ENCODE data around the gene PNPLA6.

The PNPLA6 gene

GRCh38 chr19:7602240-7602934 lies 66.9 kb downstream of the PNPLA6 start:
- DNase-seq (ENCODE audit: low read depth): no peak

- no peak for DNase-seq (ENCODE audit: low read depth)
Measured at GRCh38 chr19:7602935-7603497, 67.5 kb downstream of the PNPLA6 start.

DNA sequence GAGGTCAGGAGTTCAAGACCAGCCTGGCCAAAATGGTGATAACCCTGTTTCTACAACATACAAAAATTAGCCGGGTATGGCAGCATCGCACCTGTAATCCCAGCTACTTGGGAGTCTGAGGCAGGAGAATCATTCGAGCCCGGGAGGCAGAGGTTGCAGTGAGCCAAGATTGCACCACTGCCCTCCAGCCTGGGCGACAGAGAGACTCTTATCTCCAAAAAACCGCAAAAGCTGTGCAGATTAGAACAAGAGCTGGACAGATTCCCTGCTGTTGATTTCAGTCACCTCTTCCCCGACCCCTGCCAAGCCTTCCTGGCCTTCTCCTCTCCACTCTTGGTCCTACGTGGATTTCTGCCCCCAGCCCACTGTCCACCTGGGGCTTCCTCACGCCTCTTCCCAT lies 68.4 kb downstream of the PNPLA6 start:
- DNase-seq (ENCODE audit: low read depth): no peak

DNA sequence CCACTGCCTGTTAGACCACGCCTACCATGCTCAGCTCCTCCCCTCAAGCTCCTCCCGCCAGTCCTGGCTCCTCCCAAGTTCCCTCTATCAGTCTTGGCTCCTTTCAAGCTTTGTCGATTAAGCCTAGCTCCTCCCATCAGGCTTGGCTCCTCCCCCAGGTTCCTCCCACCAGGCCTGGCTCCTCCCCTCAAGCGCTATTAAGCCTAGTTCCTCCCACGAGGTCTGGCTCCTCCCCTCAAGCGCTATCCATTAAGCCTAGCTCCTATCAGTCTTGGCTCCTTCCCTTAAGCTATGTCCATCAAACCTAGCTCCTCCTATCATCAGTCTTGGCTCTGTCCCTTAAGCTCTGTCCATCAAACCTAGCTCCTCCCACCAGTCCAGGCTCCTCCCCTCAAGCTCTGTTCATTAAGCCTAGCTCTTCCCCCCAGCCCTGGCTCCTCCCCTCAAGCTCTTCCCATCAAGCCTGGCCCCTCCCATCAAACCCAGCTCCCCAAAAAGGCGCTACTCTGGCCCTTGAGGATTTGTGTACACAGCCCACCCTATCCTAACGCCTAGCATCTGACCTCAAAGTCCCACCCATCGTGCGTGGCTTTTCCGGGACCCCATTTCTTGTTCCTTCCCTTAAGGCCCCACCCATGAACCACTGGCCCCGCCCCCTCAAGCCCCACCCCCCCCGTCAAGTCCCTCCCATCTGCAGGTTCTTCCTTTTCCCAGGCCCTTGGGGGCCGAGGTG lies 70.1 kb downstream of the PNPLA6 start:
- no peak for DNase-seq (ENCODE audit: low read depth)

- no peak for DNase-seq (ENCODE audit: low read depth)
Measured at GRCh38 chr19:7606289-7606688, 70.8 kb downstream of the PNPLA6 start.

DNA sequence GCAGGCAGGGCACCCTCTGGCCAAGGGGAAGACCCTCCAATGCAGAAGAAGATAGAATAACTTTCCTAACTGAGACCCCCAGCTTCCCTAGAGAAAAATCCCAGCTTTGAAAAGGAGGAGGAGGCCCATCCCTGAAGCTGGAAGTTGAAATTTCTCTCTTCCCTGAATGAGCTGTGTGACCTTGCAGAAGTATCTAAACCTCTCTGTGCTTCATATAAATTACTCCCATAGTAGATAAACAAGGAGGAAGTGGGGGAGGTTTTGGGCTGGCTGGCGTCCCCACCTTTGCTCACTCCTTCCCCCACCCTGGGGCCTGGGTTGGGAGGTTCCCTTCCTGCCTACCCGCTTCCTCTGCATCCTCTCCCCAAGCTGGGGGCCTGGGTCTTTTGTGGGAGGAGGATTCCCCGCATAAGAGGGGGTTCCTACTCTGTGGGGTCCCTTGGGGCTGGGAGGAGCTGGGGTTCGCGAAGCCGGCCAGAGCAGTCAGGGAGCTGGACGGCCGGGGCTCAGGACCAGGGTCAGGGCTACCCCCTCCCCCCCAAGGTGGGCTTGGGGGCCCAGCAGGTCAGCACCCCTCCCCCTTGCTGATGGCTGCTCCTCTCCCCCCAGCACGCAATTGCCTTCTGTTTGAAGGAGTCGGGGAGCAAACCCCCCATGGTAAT lies 71.8 kb downstream of the PNPLA6 start:
- no peak for DNase-seq (ENCODE audit: low read depth)

DNA sequence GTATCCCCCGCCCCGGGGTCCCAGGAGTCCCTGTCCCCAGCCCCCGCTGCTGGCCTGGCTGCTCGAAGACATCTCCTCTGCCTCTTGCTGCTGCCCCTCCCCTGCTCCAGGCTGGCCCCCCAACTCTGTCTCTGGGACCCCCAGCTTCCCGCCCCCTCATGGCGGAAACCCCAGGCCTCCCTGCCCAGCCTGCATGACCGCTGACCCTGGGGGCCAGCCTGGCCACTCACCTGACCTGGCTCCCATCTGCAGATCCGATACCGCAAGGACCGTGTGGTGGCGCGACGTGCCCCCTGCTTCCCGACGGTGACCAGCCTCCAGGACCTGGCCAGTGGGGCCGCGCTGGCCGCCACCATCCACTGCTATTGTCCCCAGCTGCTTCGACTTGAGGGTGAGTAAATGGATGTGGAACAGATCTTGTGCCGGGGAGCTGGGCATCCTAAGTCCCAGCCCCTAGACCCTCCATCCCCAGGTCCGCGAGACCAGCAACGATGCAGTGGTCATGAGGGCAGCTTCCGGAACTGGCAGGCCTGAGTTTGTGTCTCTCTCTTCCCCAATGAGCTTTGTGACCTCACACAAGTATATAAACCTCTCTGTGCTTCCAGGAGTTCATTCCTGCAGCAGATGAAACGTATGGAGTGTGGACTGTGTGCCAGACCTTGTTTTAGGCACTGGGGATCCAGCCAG lies 72.5 kb downstream of the PNPLA6 start:
- no peak for DNase-seq (ENCODE audit: low read depth)

DNA sequence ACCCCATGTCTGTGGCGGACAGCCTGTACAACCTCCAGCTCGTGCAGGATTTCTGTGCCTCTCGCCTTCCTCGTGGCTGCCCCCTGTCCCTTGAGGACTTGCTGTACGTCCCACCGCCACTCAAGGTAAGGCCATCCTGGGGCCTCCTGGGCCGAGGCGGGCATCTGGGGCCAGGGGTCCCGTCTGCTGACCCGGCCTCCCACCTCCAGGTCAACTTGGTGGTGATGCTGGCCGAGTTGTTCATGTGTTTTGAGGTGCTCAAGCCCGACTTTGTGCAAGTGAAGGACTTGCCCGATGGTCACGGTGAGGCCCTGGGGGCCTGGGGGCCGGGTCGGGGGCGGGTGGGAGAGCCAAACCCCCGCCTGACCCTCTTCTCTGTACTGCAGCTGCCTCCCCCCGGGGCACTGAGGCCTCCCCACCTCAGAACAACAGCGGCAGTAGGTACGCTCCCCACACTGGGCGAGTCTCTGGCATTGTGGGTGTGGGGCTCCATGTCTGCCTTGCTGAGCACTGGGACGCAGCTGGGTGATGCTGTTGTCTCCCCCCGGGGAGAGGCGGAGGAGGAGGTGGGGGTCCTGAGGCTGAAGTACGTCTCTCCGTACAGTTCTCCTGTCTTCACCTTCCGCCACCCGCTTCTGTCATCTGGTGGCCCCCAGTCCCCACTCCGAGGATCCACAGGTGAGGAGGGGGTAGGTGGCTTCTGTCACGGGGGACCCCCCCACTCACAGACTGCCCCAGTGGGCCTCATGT lies 75.1 kb downstream of the PNPLA6 start:
- DNase-seq (ENCODE audit: low read depth): no peak
